HTERT RPE-1 (cell line): ENCODE data around the gene GTF2A1L.
"Not testable (repeated sequence)": the region's sequence is repeated elsewhere in the genome, so short reads cannot be mapped to it uniquely, and the experiment has no call there.

Experiments used
- in situ Hi-C: fragments of 300-500 bp; cut with MboI; formaldehyde crosslinking; loops from 4 replicates; pipeline ENCODE4 v1.14.3; 2020; ENCODE audit warnings: low sequenced_read_pairs

GTF2A1L gene

GRCh38 chr2:48607307-48608014 is 10.2 kb upstream of the GTF2A1L start:
- in situ Hi-C loops, result no loop called here

- in situ Hi-C loops, result no loop called here
Measured at GRCh38 chr2:48613211-48613610, 4.4 kb upstream of the GTF2A1L start.

DNA sequence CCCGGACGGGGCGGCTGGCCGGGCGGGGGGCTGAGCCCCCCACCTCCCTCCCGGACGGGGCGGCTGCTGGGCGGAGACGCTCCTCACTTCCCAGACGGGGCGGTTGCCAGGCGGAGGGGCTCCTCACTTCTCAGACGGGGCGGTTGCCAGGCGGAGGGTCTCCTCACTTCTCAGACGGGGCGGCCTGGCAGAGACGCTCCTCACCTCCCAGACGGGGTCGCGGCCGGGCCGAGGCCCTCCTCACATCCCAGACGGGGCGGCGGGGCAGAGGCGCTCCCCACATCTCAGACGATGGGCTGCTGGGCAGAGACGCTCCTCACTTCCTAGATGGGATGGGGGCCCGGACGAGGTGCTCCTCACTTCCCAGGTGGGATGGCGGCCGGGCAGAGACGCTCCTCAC is 3.1 kb upstream of the GTF2A1L start:
- in situ Hi-C loops, result not testable (repeated sequence)

DNA sequence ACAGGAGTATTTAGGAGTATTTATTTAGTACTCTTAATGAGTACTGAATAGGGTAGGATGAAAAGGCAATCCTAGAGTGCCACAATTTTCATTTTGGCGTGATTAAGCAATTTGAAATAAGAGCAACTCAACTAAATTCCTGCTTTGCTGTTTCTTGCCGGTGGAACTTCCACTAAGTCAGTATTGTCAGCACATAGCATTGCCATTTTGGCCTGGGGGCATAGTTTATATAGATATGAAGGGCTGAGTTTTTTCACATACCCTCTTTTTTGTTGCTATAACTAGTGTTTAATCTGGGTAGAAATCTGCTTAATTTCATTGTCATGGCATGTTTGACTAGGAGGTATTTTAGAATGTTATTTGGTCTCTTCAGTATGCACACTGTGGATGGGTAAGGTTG is 1.9 kb downstream of the GTF2A1L start:
- in situ Hi-C loops, result no loop called here

DNA sequence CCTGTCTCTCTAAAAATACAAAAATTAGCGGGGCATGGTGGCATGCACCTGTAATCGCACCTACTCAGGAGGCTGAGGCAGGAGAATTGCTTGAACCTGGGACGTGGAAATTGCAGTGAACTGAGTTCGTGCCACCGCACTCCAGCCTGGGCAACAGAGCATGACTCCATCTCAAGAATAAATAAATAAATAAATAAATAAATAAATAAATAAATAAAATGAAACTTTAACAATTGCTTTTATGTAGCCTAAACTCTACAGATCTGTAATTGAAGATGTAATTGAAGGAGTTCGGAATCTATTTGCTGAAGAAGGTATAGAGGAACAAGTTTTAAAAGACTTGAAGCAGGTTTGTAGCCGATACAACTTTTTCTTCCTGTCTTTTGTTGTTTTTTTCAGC is 2.9 kb downstream of the GTF2A1L start:
- in situ Hi-C loops, result no loop called here

DNA sequence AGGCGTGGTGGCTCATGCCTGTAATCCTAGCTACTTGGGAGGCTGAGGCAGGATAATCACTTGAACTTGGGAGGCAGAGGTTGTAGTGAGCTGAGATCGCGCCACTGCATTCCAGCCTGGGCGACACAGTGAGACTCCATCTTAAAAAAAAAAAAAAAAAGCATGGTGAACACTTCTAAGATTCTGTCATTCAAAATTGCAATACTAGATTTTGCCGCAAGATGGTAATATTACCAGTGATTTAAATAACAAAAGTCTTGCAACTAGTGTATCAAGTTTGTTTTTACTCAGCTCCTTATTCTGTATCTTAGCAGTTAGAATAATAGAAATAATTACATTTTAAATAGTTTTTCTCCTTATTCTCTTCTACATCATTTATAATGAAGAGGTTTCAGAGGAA is 5.0 kb downstream of the GTF2A1L start:
- in situ Hi-C loops, result not testable (repeated sequence)

GRCh38 chr2:48624696-48625095 is 7.0 kb downstream of the GTF2A1L start:
- in situ Hi-C loops, result no loop called here

- in situ Hi-C loops, result no loop called here
Measured at GRCh38 chr2:48626047-48626446, 8.4 kb downstream of the GTF2A1L start.

DNA sequence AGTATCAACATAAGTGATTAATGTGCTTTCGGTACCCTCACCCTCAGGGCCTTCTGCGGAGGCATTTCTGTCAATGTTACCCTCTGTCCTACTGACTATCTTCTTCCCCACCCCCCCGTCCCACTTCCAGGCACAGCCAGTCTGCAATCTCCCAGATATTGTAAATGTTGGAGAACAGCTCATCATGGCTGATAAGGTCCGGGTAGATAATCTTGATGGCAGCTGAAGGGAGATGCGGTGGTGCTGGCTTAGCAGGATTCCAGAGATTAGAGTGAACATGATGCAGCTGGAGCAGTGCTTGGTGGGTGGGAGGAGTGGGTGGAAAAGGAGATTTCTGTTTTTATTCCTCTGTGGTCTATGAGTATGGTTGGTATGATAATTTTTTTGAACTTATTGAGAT is 15.5 kb downstream of the GTF2A1L start:
- in situ Hi-C loops, result no loop called here

GRCh38 chr2:48635786-48636185 is 18.1 kb downstream of the GTF2A1L start:
- in situ Hi-C loops, result no loop called here

DNA sequence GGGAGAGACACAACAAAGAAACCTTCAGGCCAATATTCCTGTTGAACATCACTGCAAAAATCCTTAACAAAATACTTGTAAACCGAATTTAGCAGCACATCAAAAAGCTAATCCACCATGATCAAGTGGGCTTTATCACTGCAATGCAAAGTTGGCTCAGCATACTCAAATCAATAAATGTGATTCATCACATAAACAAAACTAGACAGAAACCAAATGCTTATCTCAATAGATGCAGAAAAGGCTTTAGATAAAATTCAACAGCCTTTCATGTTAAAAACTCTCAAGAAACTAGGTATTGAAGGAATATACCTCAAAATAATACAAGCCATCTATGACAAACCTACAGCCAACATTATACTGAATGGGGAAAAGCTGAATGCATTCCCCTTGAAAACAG is 20.6 kb downstream of the GTF2A1L start:
- in situ Hi-C loops, result no loop called here

GRCh38 chr2:48651158-48651790 is 33.6 kb downstream of the GTF2A1L start:
- in situ Hi-C loops, result no loop called here

GRCh38 chr2:48668992-48669391 is 51.3 kb downstream of the GTF2A1L start:
- in situ Hi-C loops, result no loop called here

DNA sequence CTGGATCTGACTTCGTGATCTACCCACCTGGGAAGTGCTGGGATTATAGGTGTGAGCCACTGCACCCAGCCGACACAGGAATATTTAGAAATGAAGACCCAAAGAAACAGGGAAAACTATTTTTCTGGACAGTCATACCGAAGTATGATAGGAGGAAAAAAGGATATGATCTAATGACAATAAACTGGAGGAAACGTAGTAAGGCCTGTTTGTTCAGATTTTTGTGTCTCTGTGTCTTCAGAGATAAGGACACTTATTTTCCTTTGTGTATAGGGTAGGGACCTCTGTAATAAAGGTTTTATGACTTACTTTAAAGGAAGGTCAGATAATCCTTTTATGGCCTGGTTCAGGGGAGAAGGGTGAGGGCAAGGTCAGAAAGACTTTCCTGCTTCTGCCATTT is 55.9 kb downstream of the GTF2A1L start:
- in situ Hi-C loops, result no loop called here

- in situ Hi-C loops, result no loop called here
Measured at GRCh38 chr2:48674933-48675332, 57.3 kb downstream of the GTF2A1L start.

- in situ Hi-C loops, result no loop called here
Measured at GRCh38 chr2:48677450-48677849, 59.8 kb downstream of the GTF2A1L start.

- in situ Hi-C loops, result no loop called here
Measured at GRCh38 chr2:48685126-48685525, 67.5 kb downstream of the GTF2A1L start.

- in situ Hi-C loops, result no loop called here
Measured at GRCh38 chr2:48691935-48692691, 74.5 kb downstream of the GTF2A1L start.

- in situ Hi-C loops, result no loop called here
Measured at GRCh38 chr2:48693066-48693465, 75.4 kb downstream of the GTF2A1L start.

- in situ Hi-C loops, result no loop called here
Measured at GRCh38 chr2:48693645-48694044, 76.0 kb downstream of the GTF2A1L start.

GRCh38 chr2:48694149-48694548 is 76.5 kb downstream of the GTF2A1L start:
- in situ Hi-C loops, result no loop called here

DNA sequence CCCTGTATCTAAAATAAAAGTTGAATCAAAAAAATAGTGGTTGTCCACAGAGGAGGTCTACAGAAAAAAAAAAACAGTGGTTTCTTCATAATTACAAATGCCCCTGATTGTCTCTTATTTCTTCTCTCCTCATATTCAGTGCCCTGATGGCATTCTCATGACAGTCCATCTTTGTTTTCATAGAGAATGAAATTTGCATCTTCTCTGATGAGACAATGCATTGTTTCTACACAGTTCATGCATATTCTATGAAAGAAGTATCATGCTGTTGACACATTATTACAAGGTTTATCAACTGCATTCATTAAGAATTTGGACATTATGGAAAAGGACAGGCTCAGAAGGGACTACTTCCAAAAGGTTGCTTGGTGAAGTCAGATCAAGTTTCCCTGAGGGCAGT is 78.3 kb downstream of the GTF2A1L start:
- in situ Hi-C loops, result no loop called here
